HG02763 (cell line): Measurements from ENCODE around the gene FBXL13.

Source experiments
- ATAC-seq: cut with Tn5 transposase; IDR thresholded peaks from one replicate; pipeline ENCODE4 v1.9.1; 2021; ENCODE audit warnings: mild to moderate bottlenecking, moderate library complexity; ENCODE audit not compliant: unreplicated experiment

The FBXL13 gene

DNA sequence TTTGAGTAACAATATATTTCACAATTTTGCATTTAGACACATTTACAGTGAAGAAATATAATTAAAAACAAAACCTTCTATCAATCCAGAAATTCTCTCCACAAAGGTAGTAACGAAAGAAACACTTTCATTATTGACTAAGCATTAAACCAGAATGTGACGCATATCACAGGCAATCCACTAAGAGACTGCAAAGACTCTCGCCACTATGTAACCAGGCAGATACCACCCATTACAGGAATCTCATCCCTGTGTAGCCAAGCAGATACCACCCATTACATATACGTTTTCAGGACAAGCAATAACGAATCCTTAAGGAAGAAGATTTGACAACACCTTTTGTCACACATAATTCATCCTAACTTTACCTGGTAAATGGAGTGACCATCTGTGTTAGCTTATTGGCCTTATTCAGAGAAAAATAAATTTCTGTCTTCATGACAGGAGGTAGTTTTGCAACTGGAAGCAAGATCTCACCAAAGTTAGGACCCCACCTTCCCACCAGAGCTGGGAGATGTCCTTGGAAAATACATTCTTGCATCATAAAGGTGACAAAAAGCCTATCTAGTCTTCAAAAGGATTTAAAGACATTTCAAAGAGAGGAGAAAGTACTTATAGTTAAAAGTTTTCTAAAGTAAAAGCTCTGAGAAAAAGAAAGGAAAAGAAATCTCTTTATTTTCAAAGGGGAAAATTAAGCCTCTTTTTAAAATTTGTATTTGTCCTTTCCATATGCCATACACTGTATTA, 131.0 kb downstream of the FBXL13 start:
- ATAC-seq, result no peak

DNA sequence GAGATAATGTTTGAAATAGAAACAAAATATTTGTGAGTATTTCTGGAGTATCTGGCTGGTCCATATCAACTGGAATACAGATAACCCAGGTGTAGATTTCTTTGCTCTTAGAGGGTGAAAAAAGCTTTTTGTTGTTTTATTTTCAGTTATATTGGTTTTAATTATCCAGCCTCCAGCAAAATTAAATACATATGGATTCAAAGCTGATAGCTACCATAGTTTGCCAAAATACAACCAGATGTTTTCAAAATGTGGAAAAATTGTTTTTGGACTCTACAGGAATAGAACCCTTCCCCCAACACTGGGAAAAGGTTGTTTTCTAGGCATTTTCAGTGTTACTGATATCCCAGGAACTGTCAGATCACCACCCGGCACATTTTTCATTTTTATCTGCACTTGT, 131.7 kb downstream of the FBXL13 start:
- ATAC-seq, result no peak

GRCh38 chr7:102942181-102942866, 132.3 kb downstream of the FBXL13 start:
- ATAC-seq, result no peak

- ATAC-seq, result no peak
Measured at GRCh38 chr7:102938679-102939078, 135.9 kb downstream of the FBXL13 start.

GRCh38 chr7:102935450-102936115, 139.0 kb downstream of the FBXL13 start:
- no peak for ATAC-seq

DNA sequence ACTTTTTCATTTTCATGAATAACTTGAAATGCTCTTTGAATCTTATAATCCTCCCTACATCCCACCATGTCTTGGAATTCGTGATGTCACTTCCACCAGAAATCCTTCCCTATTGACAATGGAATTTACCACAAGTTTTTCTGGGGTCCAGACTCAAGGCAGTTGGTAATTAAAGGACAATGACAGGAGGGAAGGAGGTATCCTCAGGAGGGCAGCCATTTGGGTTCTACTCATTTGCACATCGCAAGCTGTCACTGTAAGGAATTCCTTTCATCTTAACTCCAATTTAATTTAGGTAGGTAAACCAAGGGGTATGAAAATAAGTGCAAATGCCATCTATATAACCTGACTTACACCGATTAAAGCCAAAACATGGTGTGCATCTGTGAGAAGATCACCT, 139.9 kb downstream of the FBXL13 start:
- ATAC-seq, result no peak

DNA sequence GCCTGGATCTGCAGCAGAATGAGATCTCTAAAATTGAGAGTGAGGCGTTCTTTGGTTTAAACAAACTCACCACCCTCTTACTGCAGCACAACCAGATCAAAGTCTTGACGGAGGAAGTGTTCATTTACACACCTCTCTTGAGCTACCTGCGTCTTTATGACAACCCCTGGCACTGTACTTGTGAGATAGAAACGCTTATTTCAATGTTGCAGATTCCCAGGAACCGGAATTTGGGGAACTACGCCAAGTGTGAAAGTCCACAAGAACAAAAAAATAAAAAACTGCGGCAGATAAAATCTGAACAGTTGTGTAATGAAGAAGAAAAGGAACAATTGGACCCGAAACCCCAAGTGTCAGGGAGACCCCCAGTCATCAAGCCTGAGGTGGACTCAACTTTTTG, 140.4 kb downstream of the FBXL13 start:
- ATAC-seq, result no peak

DNA sequence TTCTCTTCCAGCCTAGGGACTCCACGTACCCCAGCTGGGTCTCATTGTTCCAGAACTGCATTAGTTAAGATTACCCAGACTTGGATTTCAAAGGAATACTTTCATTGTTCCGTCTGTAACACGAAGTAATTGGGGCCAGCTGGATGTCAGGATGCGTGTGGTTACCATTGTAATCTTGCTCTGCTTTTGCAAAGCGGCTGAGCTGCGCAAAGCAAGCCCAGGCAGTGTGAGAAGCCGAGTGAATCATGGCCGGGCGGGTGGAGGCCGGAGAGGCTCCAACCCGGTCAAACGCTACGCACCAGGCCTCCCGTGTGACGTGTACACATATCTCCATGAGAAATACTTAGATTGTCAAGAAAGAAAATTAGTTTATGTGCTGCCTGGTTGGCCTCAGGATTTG, 140.8 kb downstream of the FBXL13 start:
- ATAC-seq, result no peak

DNA sequence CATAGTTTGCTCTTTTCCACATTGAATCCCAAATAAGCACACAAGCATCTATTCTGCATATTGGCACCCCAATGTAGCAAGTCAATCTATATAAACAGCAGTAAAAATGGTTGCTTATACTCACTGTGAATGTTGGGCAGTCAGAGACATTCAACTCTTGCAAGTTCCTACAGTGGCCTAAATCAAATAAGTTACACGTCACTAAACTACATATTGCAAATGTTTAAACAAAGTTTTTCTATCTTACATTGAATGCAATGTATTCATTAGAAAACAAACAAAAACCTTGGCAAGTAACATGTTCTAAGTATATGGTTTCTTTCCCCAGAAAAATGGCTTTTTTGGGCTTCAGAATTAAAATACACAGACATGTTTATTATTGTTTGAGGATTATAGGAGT, 142.8 kb downstream of the FBXL13 start:
- no peak for ATAC-seq

DNA sequence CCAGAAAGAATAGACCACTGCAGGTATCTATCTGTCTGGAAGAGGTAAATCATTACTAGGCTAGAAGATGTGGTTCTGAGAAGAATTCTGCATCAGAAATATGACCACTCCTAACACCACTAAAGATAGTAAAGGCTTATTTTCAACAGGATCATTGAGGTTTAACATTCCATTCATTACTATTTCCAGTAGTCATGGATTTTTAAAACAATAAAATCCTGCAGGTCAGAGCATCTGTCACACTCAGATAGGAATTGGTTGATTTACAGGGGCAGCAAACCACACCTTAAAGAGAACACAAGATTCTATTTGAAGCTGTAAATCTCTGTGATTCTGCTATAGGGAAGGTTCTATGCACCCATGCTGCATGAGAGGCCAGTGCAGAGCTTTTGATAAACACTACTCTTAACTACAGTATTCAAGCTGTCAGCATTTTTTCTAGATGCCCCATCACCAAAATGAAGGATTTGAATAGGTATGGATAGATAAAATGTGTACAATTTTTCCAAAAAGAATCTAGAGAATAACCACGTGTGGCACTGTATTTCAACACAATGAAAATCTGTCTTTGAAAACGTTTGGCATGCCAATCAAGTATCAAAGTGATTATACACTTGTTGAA, 147.2 kb downstream of the FBXL13 start:
- ATAC-seq, result no peak

GRCh38 chr7:102926783-102927140, 147.8 kb downstream of the FBXL13 start:
- ATAC-seq, result no peak

- ATAC-seq, result no peak
Measured at GRCh38 chr7:102925976-102926782, 148.4 kb downstream of the FBXL13 start.

GRCh38 chr7:102918845-102919244, 155.8 kb downstream of the FBXL13 start:
- ATAC-seq, result no peak

DNA sequence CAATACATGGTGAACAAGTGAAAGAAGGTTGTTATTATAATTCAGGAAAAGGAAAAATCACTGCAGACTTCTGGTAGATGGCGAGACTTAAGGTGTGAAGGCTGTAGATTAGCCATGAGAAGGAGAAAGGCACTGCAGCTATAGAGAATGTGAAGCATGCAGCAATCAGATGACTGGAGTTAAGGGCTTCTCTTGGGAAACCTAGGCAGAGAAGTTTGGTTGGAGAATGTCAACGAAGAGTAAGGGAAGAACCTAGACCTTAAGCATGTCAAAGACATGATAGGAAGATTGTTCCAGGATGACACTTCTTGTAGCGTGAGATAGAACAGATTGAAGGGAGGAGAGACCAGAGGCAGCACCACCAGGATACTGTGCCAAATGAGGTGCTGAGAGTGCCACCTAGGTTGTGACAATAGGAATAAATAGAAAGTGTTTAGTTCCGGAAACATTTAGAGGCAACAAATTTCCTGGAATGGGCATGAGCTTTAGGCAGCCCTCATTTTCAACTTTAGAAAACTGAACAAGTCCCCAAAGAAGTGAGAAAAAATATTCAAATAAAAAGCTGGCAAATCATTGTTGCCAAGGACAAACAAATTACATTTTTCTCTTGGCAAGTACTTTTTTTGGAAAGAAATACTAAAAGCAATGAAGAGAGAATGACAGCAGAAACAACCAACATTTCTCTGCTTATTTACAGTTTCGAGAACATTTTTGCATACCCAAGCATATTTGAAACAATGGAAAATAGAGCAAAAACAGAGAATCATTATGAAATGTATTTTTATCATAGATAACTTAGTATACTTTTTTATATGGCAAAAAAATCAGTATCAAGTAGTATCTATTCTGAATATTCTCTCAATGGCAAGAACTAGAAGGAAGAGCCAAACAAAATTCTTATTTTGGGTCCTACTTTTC, 156.9 kb downstream of the FBXL13 start:
- no peak for ATAC-seq

DNA sequence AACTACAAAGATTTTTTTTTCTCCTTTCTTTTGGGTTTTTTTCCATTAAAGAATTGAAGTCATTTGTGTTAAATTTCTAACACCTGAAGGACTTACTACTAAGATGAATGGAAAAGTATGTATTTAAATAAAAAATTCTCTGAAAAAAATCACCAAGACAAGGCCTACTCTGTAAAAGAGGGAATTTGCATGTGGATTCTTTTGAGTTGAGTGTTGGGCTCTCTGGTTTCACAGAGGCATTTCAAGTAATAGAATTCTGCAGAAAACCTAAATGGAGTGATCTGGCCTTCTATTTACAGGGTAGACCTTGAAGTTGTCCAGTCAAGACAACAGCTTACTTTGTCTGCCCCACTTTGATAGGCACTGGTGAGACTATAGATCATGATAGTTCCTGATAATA, 157.7 kb downstream of the FBXL13 start:
- ATAC-seq, result no peak

DNA sequence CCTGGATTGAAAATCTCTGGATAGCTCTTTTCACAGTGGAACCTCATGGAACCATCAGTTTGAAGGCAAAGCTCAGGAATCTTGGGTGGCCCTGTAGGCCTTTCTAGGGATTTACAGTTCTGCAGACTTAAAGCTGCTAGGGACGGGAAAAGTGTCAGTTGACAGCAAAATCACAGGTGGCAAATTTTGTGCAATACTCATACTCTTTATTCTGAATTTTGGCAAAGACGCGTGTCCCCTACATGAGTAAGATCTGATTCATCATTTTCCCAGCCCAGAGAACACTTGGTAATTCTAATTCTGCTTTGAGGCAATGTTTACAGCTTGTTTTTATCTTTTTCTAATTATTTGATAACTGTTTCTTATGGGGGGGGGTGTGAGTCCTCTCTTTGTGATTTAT, 158.2 kb downstream of the FBXL13 start:
- no peak for ATAC-seq

DNA sequence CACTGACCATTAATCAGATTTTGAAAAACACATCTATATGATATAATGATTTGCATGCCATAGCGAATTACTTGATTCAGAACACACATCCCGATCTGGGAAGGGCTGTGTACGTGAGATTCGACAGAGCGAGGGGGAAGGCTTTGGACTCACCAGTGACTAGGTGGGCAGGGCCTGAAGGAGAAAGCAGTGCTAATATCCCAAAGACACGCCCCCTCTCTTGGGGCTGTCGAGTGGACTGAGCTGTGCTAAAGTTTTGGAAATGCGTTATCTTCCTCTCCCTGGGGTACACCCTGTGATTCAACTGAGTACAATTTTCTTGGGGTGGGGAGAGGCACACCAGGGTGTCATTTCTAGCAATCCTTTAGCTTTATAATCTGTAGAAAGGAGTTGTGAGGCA, 160.0 kb downstream of the FBXL13 start:
- ATAC-seq, result no peak

DNA sequence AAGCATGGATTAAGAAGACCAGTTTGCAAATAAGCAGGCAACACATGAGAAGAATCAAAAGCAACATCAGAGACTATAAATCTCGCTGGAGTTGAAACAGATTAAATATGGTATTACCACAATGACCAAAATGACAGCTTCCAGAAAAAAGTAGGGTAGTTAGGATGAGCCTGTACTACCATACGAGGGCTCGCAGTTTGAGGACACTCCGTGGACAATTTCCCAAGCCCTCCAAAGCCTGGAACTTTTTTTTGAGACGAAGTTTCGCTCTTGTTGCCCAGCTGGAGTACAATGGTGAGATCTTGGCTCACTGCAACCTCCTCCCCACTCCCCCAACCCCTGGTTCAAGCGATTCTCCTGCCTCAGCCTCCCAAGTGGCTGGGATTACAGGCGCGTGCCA, 160.8 kb downstream of the FBXL13 start:
- no peak for ATAC-seq

DNA sequence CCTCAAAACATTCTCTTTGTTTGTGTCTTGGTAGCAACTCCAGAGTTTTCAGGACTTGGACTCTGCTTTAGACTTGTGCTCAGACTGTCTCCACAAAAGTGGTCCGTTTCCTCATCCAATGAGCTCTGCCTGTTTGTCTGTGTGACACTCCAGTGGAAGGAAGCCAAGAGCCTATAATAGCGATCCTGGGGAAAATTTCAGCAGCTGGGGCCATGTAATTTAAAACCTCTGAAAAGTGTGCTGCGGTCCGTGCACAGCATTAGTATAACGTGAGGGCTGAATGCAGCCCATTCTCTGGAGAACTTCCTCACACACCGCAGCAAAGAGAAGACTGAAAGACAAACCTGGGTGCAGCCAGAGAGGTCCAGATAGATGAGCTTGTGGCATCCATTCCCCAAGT, 161.9 kb downstream of the FBXL13 start, which contains the start of gene LRRC17:
Gene LRRC17, plus strand, starts transcription at position 259 of the 400 bp plus-strand sequence. CDS start 20,914 bp downstream, outside the sequence.
- ATAC-seq, result no peak

DNA sequence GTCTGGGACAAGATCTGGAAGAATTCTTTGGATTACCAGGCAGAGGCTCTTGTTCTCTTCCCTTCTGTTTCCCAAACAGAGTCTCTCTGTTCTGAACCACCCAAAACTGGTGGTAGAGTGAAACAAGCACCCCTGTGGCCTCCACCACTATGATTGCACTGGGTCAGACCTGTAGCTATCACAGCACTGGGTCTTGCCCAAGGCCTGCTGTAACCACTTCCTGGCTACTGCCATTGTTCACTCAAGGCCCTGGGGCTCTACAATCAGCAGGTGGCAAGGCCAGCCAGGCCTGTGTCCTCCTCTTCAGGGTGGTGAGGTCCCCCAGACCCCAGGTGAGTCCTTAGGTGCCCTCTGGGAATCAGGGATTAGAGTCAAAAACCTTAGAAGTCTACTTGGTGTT, 165.9 kb downstream of the FBXL13 start:
- no peak for ATAC-seq
